H9 (cell line): ENCODE data around the gene NTRK2. TPM values are rescaled to one million over a fixed set of nuclear protein-coding genes. Genes with fewer than 3 reads are reported as not detected.

Source experiments
- DNase-seq: peaks from one replicate; pipeline ENCODE4 v3.0.0-alpha.2; 2017
- H2AFZ ChIP-seq: one replicate; pipeline ENCODE4 v1.6.1; 2013; ENCODE audit warnings: mild to moderate bottlenecking, low read length, control low read depth, moderate library complexity
- H2AK5ac ChIP-seq: 2 replicates; pipeline ENCODE4 v1.6.1; 2013; ENCODE audit warnings: low read length, control low read depth, mixed read lengths; ENCODE audit not compliant: insufficient read length
- H2BK120ac ChIP-seq: one replicate; pipeline ENCODE4 v1.6.1; 2013; ENCODE audit warnings: low read depth, mild to moderate bottlenecking, low read length, control low read depth, inconsistent platforms; ENCODE audit not compliant: poor library complexity, severe bottlenecking
- H2BK12ac ChIP-seq: 2 replicates; pipeline ENCODE4 v1.6.1; 2013; ENCODE audit warnings: low read length, control low read depth, mixed read lengths, low read depth; ENCODE audit not compliant: insufficient read length
- H2BK15ac ChIP-seq: 2 replicates; pipeline ENCODE4 v1.6.1; 2013; ENCODE audit warnings: low read depth, low read length, control low read depth
- H2BK20ac ChIP-seq: one replicate; pipeline ENCODE4 v1.6.1; 2013; ENCODE audit warnings: low read depth, mild to moderate bottlenecking, low read length, control low read depth, inconsistent platforms; ENCODE audit not compliant: poor library complexity, severe bottlenecking
- H2BK5ac ChIP-seq: 2 replicates; pipeline ENCODE4 v1.6.1; 2013; ENCODE audit warnings: low read length, control low read depth, mixed read lengths; ENCODE audit not compliant: insufficient read length
- H3K14ac ChIP-seq: 2 replicates; pipeline ENCODE4 v1.6.1; 2013; ENCODE audit warnings: low read length, control low read depth; ENCODE audit not compliant: insufficient read depth
- H3K18ac ChIP-seq: 2 replicates; pipeline ENCODE4 v1.6.1; 2013; ENCODE audit warnings: low read depth, mild to moderate bottlenecking, mixed read lengths, low read length, control low read depth; ENCODE audit not compliant: insufficient read length
- H3K23ac ChIP-seq: 2 replicates; pipeline ENCODE4 v1.6.1; 2013; ENCODE audit warnings: low read length, control low read depth, mixed read lengths, low read depth; ENCODE audit not compliant: insufficient read length
- H3K23me2 ChIP-seq: 2 replicates; pipeline ENCODE4 v1.6.1; 2013; ENCODE audit warnings: low read depth, mild to moderate bottlenecking, mixed read lengths, low read length, control low read depth; ENCODE audit not compliant: insufficient read length, poor library complexity, severe bottlenecking
- H3K27ac ChIP-seq: 2 replicates; pipeline ENCODE4 v1.5.1; 2013; ENCODE audit warnings: low read length, control low read depth, mixed read lengths, low read depth; ENCODE audit not compliant: insufficient read length
- H3K27me3 ChIP-seq: 2 replicates; pipeline ENCODE4 v1.6.1; 2013; ENCODE audit warnings: low read length, control low read depth, inconsistent platforms; ENCODE audit not compliant: insufficient read depth
- H3K4ac ChIP-seq: 2 replicates; pipeline ENCODE4 v1.6.1; 2013; ENCODE audit warnings: low read depth, mild to moderate bottlenecking, control low read depth, inconsistent platforms, low read length, moderate library complexity
- H3K4me1 ChIP-seq: 2 replicates; pipeline ENCODE4 v1.6.1; 2013; ENCODE audit warnings: low read length, control low read depth, inconsistent platforms; ENCODE audit not compliant: insufficient read depth
- H3K4me2 ChIP-seq: 2 replicates; pipeline ENCODE4 v1.6.1; 2013; ENCODE audit warnings: low read length, control low read depth, mixed read lengths; ENCODE audit not compliant: insufficient read length, insufficient read depth
- H3K56ac ChIP-seq: 2 replicates; pipeline ENCODE4 v1.6.1; 2013; ENCODE audit warnings: low read depth, mild to moderate bottlenecking, mixed read lengths, low read length, control low read depth; ENCODE audit not compliant: insufficient read length
- H3K79me1 ChIP-seq: 2 replicates; pipeline ENCODE4 v1.6.1; 2013; ENCODE audit warnings: low read depth, mild to moderate bottlenecking, moderate library complexity, low read length, control low read depth, inconsistent platforms; ENCODE audit not compliant: insufficient read depth, poor library complexity, severe bottlenecking
- H3K79me2 ChIP-seq: 2 replicates; pipeline ENCODE4 v1.6.1; 2013; ENCODE audit warnings: low read length, control low read depth, inconsistent platforms; ENCODE audit not compliant: insufficient read depth
- H3K9ac ChIP-seq: 2 replicates; pipeline ENCODE4 v1.6.1; 2013; ENCODE audit warnings: low read length, control low read depth, mixed read lengths; ENCODE audit not compliant: insufficient read length; ENCODE audit errors: extremely low read depth
- H3K9me3 ChIP-seq: one replicate; pipeline ENCODE4 v1.6.1; 2013; ENCODE audit warnings: low read depth, low read length, inconsistent platforms; ENCODE audit not compliant: control insufficient read depth
- H3T11ph ChIP-seq: one replicate; pipeline ENCODE4 v1.6.1; 2013; ENCODE audit warnings: mild to moderate bottlenecking, low read length, control low read depth, inconsistent platforms
- H4K20me1 ChIP-seq: one replicate; pipeline ENCODE4 v1.6.1; 2013; ENCODE audit not compliant: control insufficient read depth, insufficient read length, insufficient read depth
- H4K5ac ChIP-seq: 2 replicates; pipeline ENCODE4 v1.6.1; 2013; ENCODE audit warnings: low read depth, mild to moderate bottlenecking, mixed read lengths, low read length, control low read depth; ENCODE audit not compliant: insufficient read length
- H4K8ac ChIP-seq: replicated peaks from 2 replicates; pipeline ENCODE4 v1.6.1; 2013; ENCODE audit warnings: low read length, control low read depth, mixed read lengths, low read depth; ENCODE audit not compliant: insufficient read length
- H4K91ac ChIP-seq: 2 replicates; pipeline ENCODE4 v1.6.1; 2013; ENCODE audit warnings: low read depth, mild to moderate bottlenecking, moderate library complexity, mixed read lengths, low read length, control low read depth; ENCODE audit not compliant: insufficient read length
- H3K27ac Mint-ChIP-seq, 3 experiments: 2 replicates in 2 of 3; 3 replicates in 1 of 3; pipeline ENCODE4 v1.8.0; 2020 to 2021; ENCODE audit warnings: mixed read lengths in 3 of 3, mild to moderate bottlenecking in 1 of 3, moderate library complexity in 1 of 3
- H3K27me3 Mint-ChIP-seq: 2 replicates; pipeline ENCODE4 v1.8.0; 2021; ENCODE audit warnings: low read depth, mild to moderate bottlenecking, moderate library complexity, mixed read lengths
- H3K36me3 Mint-ChIP-seq, 3 experiments: 2 replicates in 2 of 3; 3 replicates in 1 of 3; pipeline ENCODE4 v1.8.0; 2020 to 2021; ENCODE audit warnings: low read depth in 3 of 3, mixed read lengths in 3 of 3; ENCODE audit not compliant: insufficient read depth in 1 of 3
- H3K4me1 Mint-ChIP-seq, 2 experiments: 2 replicates each; pipeline ENCODE4 v1.8.0; 2020; ENCODE audit warnings: mixed read lengths in 2 of 2
- H3K4me3 Mint-ChIP-seq, 2 experiments: 2 replicates in 1 of 2; 3 replicates in 1 of 2; pipeline ENCODE4 v1.8.0; 2020 to 2021; ENCODE audit warnings: mild to moderate bottlenecking in 2 of 2, mixed read lengths in 2 of 2, moderate library complexity in 1 of 2
- H3K9me3 Mint-ChIP-seq, 2 experiments: 2 replicates in 1 of 2; 3 replicates in 1 of 2; pipeline ENCODE4 v1.8.0; 2020; ENCODE audit warnings: mild to moderate bottlenecking in 2 of 2, mixed read lengths in 2 of 2, moderate library complexity in 1 of 2
- CTCF ChIP-seq: fragments of 200-600 bp; sonication (generic); conservative IDR thresholded peaks from 3 replicates; pipeline ENCODE4 v1.8.0; 2021; ENCODE audit warnings: antibody characterized with exemption, mild to moderate bottlenecking
- whole genome bisulfite sequencing: extraction: QIAGEN DNeasy Blood & Tissue Kit; methylation state at CpG from one replicate; pipeline ENCODE4 v1.1.7; 2013; ENCODE audit warnings: missing lambda C conversion rate, low lambda C conversion rate, mixed read lengths; ENCODE audit not compliant: insufficient read length; ENCODE audit errors: extremely low coverage; 5-methylcytosine and 5-hydroxymethylcytosine counted together
- total RNA-seq: library from RNA; stranded (reverse); gene quantifications from 2 replicates; pipeline ENCODE4 v1.2.1, GENCODE V29; 2021

NTRK2 gene
- total RNA-seq, 1 experiment from 2014 or later: 0.02 TPM

- Histone ChIP-seq H2AK5ac (no peak overlapping the region), H4K91ac (no peak overlapping the region), H2BK12ac (no peak overlapping the region), H3K79me1 (no peaks in the 10 kb centered on the region), H2BK20ac (no peak overlapping the region), H2BK15ac (no peak overlapping the region), H3K56ac (no peak overlapping the region), H2AFZ (no peak overlapping the region), H3K4me2 (no peak overlapping the region), H2BK5ac (no peak overlapping the region), H3K27ac (no peak overlapping the region), H4K5ac (no peak overlapping the region), H3K14ac (no peak overlapping the region), H3T11ph (no peak overlapping the region), H3K4me1 (no peaks in the 10 kb centered on the region), H3K9ac (no peak overlapping the region), H4K8ac (no peak overlapping the region), H3K18ac (no peak overlapping the region), H3K79me2 (no peaks in the 10 kb centered on the region), H3K4ac (no peak overlapping the region), H3K9me3 (no peaks in the 10 kb centered on the region), H3K27me3 (no peaks in the 10 kb centered on the region), H3K23me2 (no peaks in the 10 kb centered on the region), H2BK120ac (no peak overlapping the region), H3K23ac (no peak overlapping the region), H4K20me1 (no peaks in the 10 kb centered on the region)
- Mint-ChIP-seq H3K27me3 (peaks cover 13% of the 10 kb centered on the region), H3K4me3 (no peak overlapping the region), H3K4me1 (peaks cover 9% of the 10 kb centered on the region in 2 experiments), H3K27ac (no peak overlapping the region), H3K9me3 (peaks cover 5 to 6% of the 10 kb centered on the region in 2 experiments), H3K36me3 (peaks cover 0 to 4% (median 2%) of the 10 kb centered on the region in 3 experiments; a peak in 4 of 7 replicates)
- DNase-seq: no peak
- WGBS: no CpG with 5 or more reads among the region's 3 CpGs
- TF ChIP-seq CTCF: no peak
Measured at GRCh38 chr9:85008215-85008614, 338.7 kb downstream of the NTRK2 start.
